Natural killer cell (primary cell): ENCODE measurements around the gene TFCP2. TPM values are rescaled to one million over a fixed set of nuclear protein-coding genes. Genes with fewer than 3 reads are reported as not detected.

Experiments
- ATAC-seq, 3 donors: fragments of 150-1000 bp in 2 of 3; fragments of 200-7000 bp in 1 of 3; cut with Tn5 transposase; 1 replicate in 1 of 3; 2 replicates in 2 of 3; pipeline ENCODE4 v1.10.0; 2021; ENCODE audit warnings: mild to moderate bottlenecking in 2 of 3, moderate library complexity in 2 of 3
- DNase-seq, 2 donors: peaks; one replicate each; pipeline versions ENCODE4 v3.0.0 to v3.0.0-alpha.2; 2013 to 2021; ENCODE audit warnings: mixed read lengths in 1 of 2
- H3K27ac ChIP-seq: one replicate; pipeline ENCODE4 v1.5.1; 2013; ENCODE audit warnings: mild to moderate bottlenecking, low read length
- H3K27me3 ChIP-seq: one replicate; pipeline ENCODE4 v1.6.1; 2013; ENCODE audit warnings: low read length; ENCODE audit not compliant: control insufficient read depth, insufficient read depth
- H3K36me3 ChIP-seq: one replicate; pipeline ENCODE4 v1.6.1; 2013; ENCODE audit warnings: low read length; ENCODE audit not compliant: control insufficient read depth, insufficient read depth
- H3K4me1 ChIP-seq: one replicate; pipeline ENCODE4 v1.6.1; 2013; ENCODE audit warnings: low read length; ENCODE audit not compliant: control insufficient read depth, insufficient read depth
- H3K4me3 ChIP-seq: one replicate; pipeline ENCODE4 v1.5.1; 2013; ENCODE audit warnings: low read length
- H3K9me3 ChIP-seq: one replicate; pipeline ENCODE4 v1.6.1; 2013; ENCODE audit warnings: low read length; ENCODE audit not compliant: control insufficient read depth, insufficient read depth
- H3K27ac Mint-ChIP-seq, 2 donors: one replicate each; pipeline ENCODE4 v1.8.0; 2022; ENCODE audit warnings: mild to moderate bottlenecking in 2 of 2, mixed read lengths in 2 of 2, moderate library complexity in 1 of 2
- H3K27me3 Mint-ChIP-seq, 2 donors: one replicate each; pipeline ENCODE4 v1.8.0; 2022; ENCODE audit warnings: low read depth in 2 of 2, mixed read lengths in 2 of 2
- H3K36me3 Mint-ChIP-seq: one replicate; pipeline ENCODE4 v1.8.0; 2022; ENCODE audit warnings: mixed read lengths
- H3K4me1 Mint-ChIP-seq, 2 donors: one replicate each; pipeline ENCODE4 v1.8.0; 2022; ENCODE audit warnings: mixed read lengths in 2 of 2
- H3K4me3 Mint-ChIP-seq: one replicate; pipeline ENCODE4 v1.8.0; 2022; ENCODE audit warnings: mild to moderate bottlenecking, moderate library complexity, mixed read lengths
- H3K9me3 Mint-ChIP-seq, 2 donors: one replicate each; pipeline ENCODE4 v1.8.0; 2022; ENCODE audit warnings: mixed read lengths in 2 of 2
- WGBS: methylation state at CpG from one replicate; pipeline ENCODE4 v1.1.7; 2013; ENCODE audit warnings: missing lambda C conversion rate; ENCODE audit not compliant: insufficient coverage; 5-methylcytosine and 5-hydroxymethylcytosine counted together
- intact Hi-C: fragments of 100-400 bp; cut with micrococcal nuclease; formaldehyde crosslinking; loops from one replicate; pipeline ENCODE4 v1.14.2; 2022
- total RNA-seq, 4 donors: library from RNA; stranded (reverse); fragments of 120-200 nt in 1 of 4; gene quantifications; one replicate each; pipeline versions ENCODE4 v1.2.3 to v1.2.4, GENCODE V29; 2013 to 2022
- TF ChIP-seq, protein P1 (sequence below): fragments of 200-600 bp; IDR thresholded peaks from one replicate; pipeline ENCODE4 v1.8.0; 2022; ENCODE audit warnings: antibody characterized with exemption

Gene TFCP2
- total RNA-seq, 3 donors from 2014 or later (not counting 1 experiment from before 2014, with no cell fraction given) = 26.6 to 34.8 (median 34.8) TPM

GRCh38 chr12:51070004-51070403 lies 102.9 kb downstream of the TFCP2 start:
- Mint-ChIP-seq H3K9me3 (no peaks in the 10 kb centered on the region), H3K4me1 (no peaks in the 10 kb centered on the region)
- 93% methylated on average over 3 of the region's 3 CpGs for WGBS

DNA sequence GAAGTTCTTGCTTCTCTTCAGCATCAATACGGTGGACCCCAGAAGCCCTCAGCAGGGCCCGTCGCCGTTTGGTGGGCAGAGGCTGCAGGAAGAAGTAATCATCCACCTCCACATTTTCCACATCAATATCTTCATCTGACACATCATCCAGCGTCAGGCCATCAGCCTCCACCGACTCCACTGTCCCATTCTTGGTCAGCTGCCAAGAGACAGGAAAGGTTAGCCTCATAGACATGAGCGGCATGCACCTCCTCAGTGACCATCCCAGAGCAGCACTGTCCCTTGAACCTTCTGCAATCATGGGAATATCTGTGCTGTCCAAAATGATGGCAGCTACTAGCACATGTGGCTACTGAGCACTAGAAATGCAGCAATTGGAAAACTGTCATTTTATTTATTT lies 105.2 kb downstream of the TFCP2 start:
- Histone ChIP-seq H3K27ac (no peak overlapping the region), H3K27me3 (no peaks in the 10 kb centered on the region), H3K36me3 (peaks cover 67% of the 10 kb centered on the region), H3K9me3 (no peaks in the 10 kb centered on the region), H3K4me1 (no peaks in the 10 kb centered on the region), H3K4me3 (no peak overlapping the region)
- Mint-ChIP-seq H3K27me3 (no peaks in the 10 kb centered on the region), H3K27ac (no peak overlapping the region), H3K4me3 (no peak overlapping the region), H3K9me3 (no peaks in the 10 kb centered on the region), H3K36me3 (no peaks in the 10 kb centered on the region), H3K4me1 (no peaks in the 10 kb centered on the region)
- ATAC-seq (no peak), DNase-seq (no peak)
- whole genome bisulfite sequencing = 95% methylated on average over 7 of the region's 7 CpGs
- TF ChIP-seq, protein P1, sequence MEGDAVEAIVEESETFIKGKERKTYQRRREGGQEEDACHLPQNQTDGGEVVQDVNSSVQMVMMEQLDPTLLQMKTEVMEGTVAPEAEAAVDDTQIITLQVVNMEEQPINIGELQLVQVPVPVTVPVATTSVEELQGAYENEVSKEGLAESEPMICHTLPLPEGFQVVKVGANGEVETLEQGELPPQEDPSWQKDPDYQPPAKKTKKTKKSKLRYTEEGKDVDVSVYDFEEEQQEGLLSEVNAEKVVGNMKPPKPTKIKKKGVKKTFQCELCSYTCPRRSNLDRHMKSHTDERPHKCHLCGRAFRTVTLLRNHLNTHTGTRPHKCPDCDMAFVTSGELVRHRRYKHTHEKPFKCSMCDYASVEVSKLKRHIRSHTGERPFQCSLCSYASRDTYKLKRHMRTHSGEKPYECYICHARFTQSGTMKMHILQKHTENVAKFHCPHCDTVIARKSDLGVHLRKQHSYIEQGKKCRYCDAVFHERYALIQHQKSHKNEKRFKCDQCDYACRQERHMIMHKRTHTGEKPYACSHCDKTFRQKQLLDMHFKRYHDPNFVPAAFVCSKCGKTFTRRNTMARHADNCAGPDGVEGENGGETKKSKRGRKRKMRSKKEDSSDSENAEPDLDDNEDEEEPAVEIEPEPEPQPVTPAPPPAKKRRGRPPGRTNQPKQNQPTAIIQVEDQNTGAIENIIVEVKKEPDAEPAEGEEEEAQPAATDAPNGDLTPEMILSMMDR = no peak
- intact Hi-C loops = no loop called here

More at GRCh38 chr12:51070004-51070403, 102.9 kb downstream of the TFCP2 start:
- no peak overlapping the region for H3K27ac Mint-ChIP-seq
- H3K9me3 ChIP-seq = no peaks in the 10 kb centered on the region
- H3K4me3 Mint-ChIP-seq = no peak overlapping the region
- intact Hi-C loops = no loop called here
- H3K27me3 ChIP-seq = no peaks in the 10 kb centered on the region
- no peak for DNase-seq
- H3K27ac ChIP-seq = no peak overlapping the region
- TF ChIP-seq, protein P1 = no peak
- H3K27me3 Mint-ChIP-seq = no peaks in the 10 kb centered on the region
- H3K4me3 ChIP-seq = no peak overlapping the region
- no peak for ATAC-seq
- no peaks in the 10 kb centered on the region for H3K36me3 Mint-ChIP-seq
- no peaks in the 10 kb centered on the region for H3K4me1 ChIP-seq
- peaks cover 52% of the 10 kb centered on the region for H3K36me3 ChIP-seq

- Mint-ChIP-seq H3K4me1 (no peaks in the 10 kb centered on the region), H3K36me3 (no peaks in the 10 kb centered on the region), H3K9me3 (no peaks in the 10 kb centered on the region), H3K27ac (no peak overlapping the region), H3K27me3 (no peaks in the 10 kb centered on the region), H3K4me3 (no peak overlapping the region)
- TF ChIP-seq, protein P1 = no peak
- no peaks in the 10 kb centered on the region for H3K4me1 ChIP-seq
- DNase-seq (no peak), ATAC-seq (no peak)
- H3K4me3 ChIP-seq = no peak overlapping the region
- H3K36me3 ChIP-seq = peaks cover 71% of the 10 kb centered on the region
- H3K9me3 ChIP-seq = no peaks in the 10 kb centered on the region
- no peaks in the 10 kb centered on the region for H3K27me3 ChIP-seq
- no peak overlapping the region for H3K27ac ChIP-seq
- 100% methylated on average over 4 of the region's 4 CpGs for WGBS
- intact Hi-C loops = no loop called here
These were observed 105.7 kb downstream of the TFCP2 start for GRCh38 chr12:51067229-51067628.

DNA sequence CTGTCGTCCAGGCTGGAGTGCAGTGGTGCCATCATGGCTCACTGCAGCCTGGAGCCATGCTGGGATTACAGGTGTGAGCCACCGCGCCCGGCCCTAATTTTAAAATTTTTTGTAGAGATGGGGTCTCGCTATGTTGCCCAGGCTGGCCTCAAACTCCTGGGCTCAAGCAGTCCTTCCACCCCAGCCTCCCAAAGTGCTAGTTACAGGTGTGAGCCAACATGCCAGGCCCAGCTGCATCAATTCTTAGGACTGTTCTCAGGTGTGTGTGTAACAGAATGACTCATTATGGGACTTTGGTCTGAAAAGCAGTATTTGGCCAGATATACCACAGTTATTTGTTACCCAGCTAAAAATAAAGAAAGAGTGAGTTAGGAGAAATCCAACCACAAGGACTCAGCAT lies 107.4 kb downstream of the TFCP2 start:
- Histone ChIP-seq H3K27me3 (no peaks in the 10 kb centered on the region), H3K27ac (no peak overlapping the region), H3K4me3 (no peak overlapping the region), H3K4me1 (no peaks in the 10 kb centered on the region), H3K9me3 (no peaks in the 10 kb centered on the region), H3K36me3 (peaks cover 67% of the 10 kb centered on the region)
- Mint-ChIP-seq H3K27me3 (no peaks in the 10 kb centered on the region), H3K36me3 (no peaks in the 10 kb centered on the region), H3K4me1 (no peaks in the 10 kb centered on the region), H3K4me3 (no peak overlapping the region), H3K27ac (no peak overlapping the region), H3K9me3 (no peaks in the 10 kb centered on the region)
- ATAC-seq (no peak), DNase-seq (no peak)
- intact Hi-C loops = no loop called here
- WGBS = 94% methylated on average over 5 of the region's 5 CpGs
- TF ChIP-seq, protein P1 = no peak
